Measurements from ENCODE around the gene APLF.
A peak's percentile ranks its signal among the peaks of the same experiment; 100 is the strongest.
"Not testable (repeated sequence)": the region's sequence is repeated elsewhere in the genome, so short reads cannot be mapped to it uniquely, and the experiment has no call there.

The APLF gene

GRCh38 chr2:68441994-68442322 is 25.4 kb upstream of the APLF start:
- no peak for DNase-seq

- DNase-seq = not testable (repeated sequence)
Measured at GRCh38 chr2:68446425-68446824, 21.0 kb upstream of the APLF start.

GRCh38 chr2:68447118-68447517 is 20.3 kb upstream of the APLF start:
- no peak for DNase-seq

GRCh38 chr2:68448671-68449653 is 18.4 kb upstream of the APLF start:
- no peak for DNase-seq

GRCh38 chr2:68452158-68452900 is 15.1 kb upstream of the APLF start:
- DNase-seq = peak in 1 of 2 experiments; percentile 5

- DNase-seq = no peak
Measured at GRCh38 chr2:68453761-68454360, 13.5 kb upstream of the APLF start.

GRCh38 chr2:68454719-68455118 is 12.7 kb upstream of the APLF start:
- no peak for DNase-seq

GRCh38 chr2:68456198-68456597 is 11.2 kb upstream of the APLF start:
- DNase-seq = no peak

GRCh38 chr2:68458981-68459380 is 8.4 kb upstream of the APLF start:
- no peak for DNase-seq

GRCh38 chr2:68463287-68463877 is 4.0 kb upstream of the APLF start:
- DNase-seq = peak; percentile 11 to 35

- no peak for DNase-seq
Measured at GRCh38 chr2:68464651-68465050, 2.7 kb upstream of the APLF start.

- no peak for DNase-seq
Measured at GRCh38 chr2:68465081-68465916, 2.1 kb upstream of the APLF start.

GRCh38 chr2:68466361-68466777 is 1.0 kb upstream of the APLF start:
- DNase-seq = no peak

GRCh38 chr2:68466778-68467076 is 658 bp upstream of the APLF start:
- DNase-seq = no peak

GRCh38 chr2:68468801-68469200 is 1.4 kb downstream of the APLF start:
- DNase-seq = no peak

- no peak for DNase-seq
Measured at GRCh38 chr2:68469935-68470334, 2.5 kb downstream of the APLF start.

GRCh38 chr2:68471385-68471784 is 4.0 kb downstream of the APLF start:
- DNase-seq = no peak

GRCh38 chr2:68472796-68473414 is 5.5 kb downstream of the APLF start:
- no peak for DNase-seq

GRCh38 chr2:68475110-68475509 is 7.7 kb downstream of the APLF start:
- DNase-seq = no peak

GRCh38 chr2:68475576-68475975 is 8.2 kb downstream of the APLF start:
- no peak for DNase-seq

GRCh38 chr2:68476454-68476853 is 9.1 kb downstream of the APLF start:
- DNase-seq = no peak

- DNase-seq = no peak
Measured at GRCh38 chr2:68478688-68479087, 11.3 kb downstream of the APLF start.
